CD14-positive monocyte (primary cell): ENCODE results near the gene SLC43A3. TPM values are rescaled to one million over a fixed set of nuclear protein-coding genes. Genes with fewer than 3 reads are reported as not detected.

ENCODE experiments used
- DNase-seq, 3 donors: peaks; one replicate each; pipeline ENCODE4 v3.0.0-alpha.2; 2011 to 2022
- H2AFZ ChIP-seq: 2 replicates; pipeline ENCODE4 v1.6.0; 2012; ENCODE audit warnings: mild to moderate bottlenecking, low read depth, low read length, inconsistent platforms; ENCODE audit not compliant: insufficient read depth, poor library complexity, severe bottlenecking
- H3K27ac ChIP-seq, 2 donors: 1 replicate in 1 of 2; 2 replicates in 1 of 2; pipeline ENCODE4 v1.5.1; 2012 to 2013; ENCODE audit warnings: low read length in 2 of 2, control low read depth in 1 of 2, inconsistent platforms in 1 of 2, low read depth in 1 of 2, mild to moderate bottlenecking in 1 of 2
- H3K27me3 ChIP-seq, 2 donors: one replicate each; pipeline versions ENCODE4 v1.6.0 to v1.6.1; 2011 to 2013; ENCODE audit warnings: low read length in 2 of 2; ENCODE audit not compliant: control insufficient read depth in 2 of 2, insufficient read depth in 2 of 2
- H3K36me3 ChIP-seq, 2 donors: replicated peaks in 1 of 2; 1 replicate in 1 of 2; 2 replicates in 1 of 2; pipeline versions ENCODE4 v1.5.1 to v1.6.1; 2012 to 2013; ENCODE audit warnings: low read length in 2 of 2, control low read depth in 1 of 2, inconsistent platforms in 1 of 2, mild to moderate bottlenecking in 1 of 2; ENCODE audit not compliant: insufficient read depth in 2 of 2, control insufficient read depth in 1 of 2
- H3K4me1 ChIP-seq, 2 donors: 1 replicate in 1 of 2; 2 replicates in 1 of 2; pipeline versions ENCODE4 v1.5.1 to v1.6.1; 2012 to 2013; ENCODE audit warnings: low read length in 2 of 2, control low read depth in 1 of 2, inconsistent platforms in 1 of 2, mild to moderate bottlenecking in 1 of 2, moderate library complexity in 1 of 2; ENCODE audit not compliant: insufficient read depth in 2 of 2, control insufficient read depth in 1 of 2
- H3K4me2 ChIP-seq: replicated peaks from 2 replicates; pipeline ENCODE3; 2012; ENCODE audit warnings: low read length, moderate library complexity, mild to moderate bottlenecking; ENCODE audit not compliant: poor library complexity, severe bottlenecking; ENCODE audit errors: extremely low read depth
- H3K4me3 ChIP-seq, 3 experiments: fragments of 200-600 bp in 1 of 3; sonication (generic) in 1 of 3; replicated peaks in 1 of 3; 1 replicate in 2 of 3; 2 replicates in 1 of 3; pipeline ENCODE4 v1.5.1; 2011 to 2013; ENCODE audit warnings: low read length in 3 of 3, mild to moderate bottlenecking in 3 of 3, control low read depth in 2 of 3, low read depth in 2 of 3, inconsistent platforms in 1 of 3, moderate library complexity in 1 of 3
- H3K79me2 ChIP-seq: 2 replicates; pipeline ENCODE4 v1.6.0; 2012; ENCODE audit warnings: mild to moderate bottlenecking, control low read depth, inconsistent platforms, low read length, moderate library complexity; ENCODE audit not compliant: insufficient read depth
- H3K9ac ChIP-seq: 2 replicates; pipeline ENCODE4 v1.6.0; 2017; ENCODE audit warnings: low read length, mild to moderate bottlenecking; ENCODE audit not compliant: insufficient read depth, poor library complexity, severe bottlenecking
- H3K9me3 ChIP-seq, 2 donors: replicated peaks in 1 of 2; 1 replicate in 1 of 2; 2 replicates in 1 of 2; pipeline versions ENCODE4 v1.5.1 to v1.6.1; 2012 to 2013; ENCODE audit warnings: low read length in 2 of 2, control low read depth in 1 of 2; ENCODE audit not compliant: control insufficient read depth in 1 of 2, insufficient read depth in 1 of 2
- H4K20me1 ChIP-seq: 2 replicates; pipeline ENCODE4 v1.6.0; 2012; ENCODE audit warnings: mild to moderate bottlenecking, low read length, control low read depth, moderate library complexity; ENCODE audit not compliant: insufficient read depth
- H3K27ac Mint-ChIP-seq, 7 donors: one replicate each; pipeline ENCODE4 v1.8.0; 2020; ENCODE audit warnings: mild to moderate bottlenecking in 7 of 7, mixed read lengths in 7 of 7, moderate library complexity in 6 of 7, inconsistent platforms in 2 of 7
- H3K27me3 Mint-ChIP-seq, 3 donors: one replicate each; pipeline ENCODE4 v1.8.0; 2021 to 2022; ENCODE audit warnings: low read depth in 3 of 3, mild to moderate bottlenecking in 3 of 3, mixed read lengths in 3 of 3, moderate library complexity in 3 of 3, inconsistent platforms in 1 of 3
- H3K36me3 Mint-ChIP-seq, 2 donors: one replicate each; pipeline ENCODE4 v1.8.0; 2020; ENCODE audit warnings: mixed read lengths in 2 of 2, inconsistent platforms in 1 of 2, mild to moderate bottlenecking in 1 of 2
- H3K4me1 Mint-ChIP-seq: one replicate; pipeline ENCODE4 v1.8.0; 2020; ENCODE audit warnings: mild to moderate bottlenecking, mixed read lengths
- H3K4me3 Mint-ChIP-seq, 2 donors: one replicate each; pipeline ENCODE4 v1.8.0; 2020; ENCODE audit warnings: mild to moderate bottlenecking in 2 of 2, mixed read lengths in 2 of 2, moderate library complexity in 1 of 2
- H3K9me3 Mint-ChIP-seq, 7 donors: one replicate each; pipeline ENCODE4 v1.8.0; 2020 to 2022; ENCODE audit warnings: mixed read lengths in 7 of 7, mild to moderate bottlenecking in 6 of 7, moderate library complexity in 6 of 7, inconsistent platforms in 2 of 7
- CTCF ChIP-seq: fragments of 200-600 bp; IDR thresholded peaks from one replicate; pipeline ENCODE4 v1.8.0; 2022; ENCODE audit warnings: antibody characterized with exemption, mild to moderate bottlenecking
- WGBS: methylation state at CpG from one replicate; pipeline ENCODE4 v1.1.5; 2013; ENCODE audit warnings: missing lambda C conversion rate; ENCODE audit not compliant: insufficient coverage; 5-methylcytosine and 5-hydroxymethylcytosine counted together
- intact Hi-C, 2 donors: fragments of 100-400 bp; cut with micrococcal nuclease; formaldehyde crosslinking; loops; one replicate each; pipeline versions ENCODE4 v1.15.0 to v1.15.1; 2023
- polyA plus RNA-seq, 3 donors: library from polyadenylated mRNA; depleted of rRNA in 1 of 3; unstranded in 2 of 3; stranded (reverse) in 1 of 3; fragments of 300-500 nt in 2 of 3; fragments of >200 nt in 1 of 3; fragmentation: Illumina TruSeq in 2 of 3; gene quantifications; 1 replicate in 2 of 3; 2 replicates in 1 of 3; pipeline ENCODE4 v1.2.3, GENCODE V29; 2012 to 2021

SLC43A3 gene
- polyA plus RNA-seq, 3 donors, result 82.4 to 116 (median 109) TPM

GRCh38 chr11:57399221-57399620 is 27.7 kb downstream of the SLC43A3 start:
- Histone ChIP-seq H3K79me2 (no peaks in the 10 kb centered on the region), H3K36me3 (no peaks in the 10 kb centered on the region), H3K9me3 (peaks cover 0 to 9% of the 10 kb centered on the region in 2 donors), H3K9ac (no peak overlapping the region), H2AFZ (no peak overlapping the region), H3K4me3 (no peak overlapping the region), H4K20me1 (no peaks in the 10 kb centered on the region), H3K27ac (no peak overlapping the region), H3K4me2 (no peak overlapping the region), H3K27me3 (no peaks in the 10 kb centered on the region), H3K4me1 (peaks cover 14 to 15% of the 10 kb centered on the region in 2 donors)
- no CpG with 5 or more reads among the region's 5 CpGs for WGBS
- H3K4me3 Mint-ChIP-seq, result no peak overlapping the region
- peaks cover 4 to 14% (median 9%) of the 10 kb centered on the region in 7 donors for H3K9me3 Mint-ChIP-seq
- H3K27me3 Mint-ChIP-seq, result no peaks in the 10 kb centered on the region
- no peak overlapping the region for H3K27ac Mint-ChIP-seq
- no peaks in the 10 kb centered on the region for H3K36me3 Mint-ChIP-seq
- TF ChIP-seq CTCF, result no peak
- intact Hi-C loops, result no loop called here
- DNase-seq, result peak in 1 of 3 donors; percentile 22
- peaks cover 4% of the 10 kb centered on the region for H3K4me1 Mint-ChIP-seq

- H4K20me1 ChIP-seq, result no peaks in the 10 kb centered on the region
- DNase-seq, result no peak
- Mint-ChIP-seq H3K4me1 (peaks cover 2% of the 10 kb centered on the region), H3K9me3 (peaks cover 0 to under 1% (median 0%) of the 10 kb centered on the region in 7 donors), H3K27ac (no peak overlapping the region), H3K27me3 (no peaks in the 10 kb centered on the region), H3K36me3 (no peaks in the 10 kb centered on the region), H3K4me3 (no peak overlapping the region)
- intact Hi-C loops, result no loop called here
- no peaks in the 10 kb centered on the region for H3K27me3 ChIP-seq
- TF ChIP-seq CTCF, result no peak
- H3K36me3 ChIP-seq, result no peaks in the 10 kb centered on the region
- no peaks in the 10 kb centered on the region for H3K79me2 ChIP-seq
- H3K4me3 ChIP-seq, result no peak overlapping the region
- no peak overlapping the region for H3K27ac ChIP-seq
- H2AFZ ChIP-seq, result no peak overlapping the region
- no peak overlapping the region for H3K9ac ChIP-seq
- no peak overlapping the region for H3K4me2 ChIP-seq
- no peaks in the 10 kb centered on the region for H3K9me3 ChIP-seq
- 11% methylated on average over 4 of the region's 4 CpGs for WGBS
- H3K4me1 ChIP-seq, result peaks cover 14 to 15% of the 10 kb centered on the region in 2 donors
Measured at GRCh38 chr11:57397394-57397990, 29.4 kb downstream of the SLC43A3 start.
